HEK293 (cell line): ENCODE results near the gene CXorf38.

Experiments used
- CTCF ChIA-PET: fragments of 350-600 bp; formaldehyde crosslinking; extraction: SDS; loops from one replicate; lab custom pipeline; 2021; ENCODE audit warnings: antibody characterized with exemption; lab: Yijun Ruan, JAX
- POLR2A ChIA-PET: fragments of 300-600 bp; formaldehyde crosslinking; extraction: SDS; loops from one replicate; lab custom pipeline; 2020; ENCODE audit warnings: antibody characterized with exemption, inconsistent platforms; lab: Yijun Ruan, JAX
- H3K27ac ChIP-seq: fragments of 200-500 bp; sonication (Bioruptor generic); 2 replicates; pipeline ENCODE4 v1.5.1; 2014; ENCODE audit warnings: low read depth, low read length, control low read depth, inconsistent platforms; ENCODE audit errors: extremely low read depth
- H3K36me3 ChIP-seq, 2 experiments: fragments of 200-500 bp in 1 of 2; sonication (Bioruptor generic) in 1 of 2; 1 replicate in 1 of 2; 2 replicates in 1 of 2; pipeline ENCODE4 v1.5.1; 2014 to 2017; ENCODE audit warnings: inconsistent platforms in 2 of 2, low read length in 2 of 2; ENCODE audit not compliant: control insufficient read depth in 2 of 2, insufficient read depth in 1 of 2
- H3K4me1 ChIP-seq: fragments of 200-500 bp; sonication (Bioruptor generic); 2 replicates; pipeline ENCODE4 v1.5.1; 2014; ENCODE audit warnings: mild to moderate bottlenecking, low read length, inconsistent platforms; ENCODE audit not compliant: control insufficient read depth, insufficient read depth
- H3K4me3 ChIP-seq: 2 replicates; pipeline ENCODE4 v1.5.1; 2011; ENCODE audit warnings: low read depth, mild to moderate bottlenecking, control low read depth, low read length, moderate library complexity
- H3K9me3 ChIP-seq: fragments of 200-500 bp; sonication (Bioruptor generic); 2 replicates; pipeline ENCODE4 v1.5.1; 2014; ENCODE audit warnings: low read depth, low read length, inconsistent platforms; ENCODE audit not compliant: control insufficient read depth, insufficient read depth
- BCL11A ChIP-seq: fragments of 450-650 bp; formaldehyde crosslinking; IDR thresholded peaks from 2 replicates; pipeline ENCODE4 v1.5.1; 2016; ENCODE audit warnings: low read depth, missing biosample characterization, missing genetic modification characterization
- EGR2 ChIP-seq: fragments of 450-650 bp; formaldehyde crosslinking; IDR thresholded peaks from 2 replicates; pipeline ENCODE4 v1.5.1; 2016; ENCODE audit warnings: low read depth, missing biosample characterization, missing genetic modification characterization
- GLI2 ChIP-seq: fragments of 450-650 bp; formaldehyde crosslinking; IDR thresholded peaks from 2 replicates; pipeline ENCODE4; 2017; ENCODE audit warnings: missing biosample characterization, missing genetic modification characterization, low read depth, borderline replicate concordance
- GLIS1 ChIP-seq: fragments of 450-650 bp; formaldehyde crosslinking; IDR thresholded peaks from 2 replicates; pipeline ENCODE4 v1.5.1; 2016; ENCODE audit warnings: missing biosample characterization, missing genetic modification characterization
- KLF9 ChIP-seq: fragments of 450-650 bp; formaldehyde crosslinking; IDR thresholded peaks from 2 replicates; pipeline ENCODE4 v1.5.1; 2016; ENCODE audit warnings: missing biosample characterization, missing genetic modification characterization, low read depth
- SP7 ChIP-seq: fragments of 450-650 bp; formaldehyde crosslinking; IDR thresholded peaks from 2 replicates; pipeline ENCODE4 v1.5.1; 2016; ENCODE audit warnings: missing biosample characterization, missing genetic modification characterization
- TRIM28 ChIP-seq: IDR thresholded peaks from 2 replicates; pipeline ENCODE4 v1.6.1; 2011; ENCODE audit warnings: low read length, control low read depth, borderline replicate concordance
- ZBTB8A ChIP-seq: fragments of 450-650 bp; formaldehyde crosslinking; IDR thresholded peaks from 2 replicates; pipeline ENCODE4 v1.5.1; 2016; ENCODE audit warnings: missing biosample characterization, missing genetic modification characterization
- ZNF223 ChIP-seq: fragments of 450-650 bp; formaldehyde crosslinking; IDR thresholded peaks from 2 replicates; pipeline ENCODE4 v1.5.1; 2016; ENCODE audit warnings: missing biosample characterization, missing genetic modification characterization
- ZNF274 ChIP-seq, 2 experiments: fragments of 200-500 bp in 1 of 2; fragments of 450-650 bp in 1 of 2; sonication (Bioruptor generic) in 1 of 2; formaldehyde crosslinking in 1 of 2; IDR thresholded peaks; 2 replicates each; pipeline versions ENCODE4 v1.5.1 to v1.6.1; 2014 to 2016; ENCODE audit warnings: borderline replicate concordance in 1 of 2, inconsistent platforms in 1 of 2, low read length in 1 of 2, missing biosample characterization in 1 of 2, missing genetic modification characterization in 1 of 2
- ZNF350 ChIP-seq: fragments of 450-650 bp; formaldehyde crosslinking; IDR thresholded peaks from 2 replicates; pipeline ENCODE4 v1.5.0; 2017; ENCODE audit warnings: missing biosample characterization, mild to moderate bottlenecking, missing genetic modification characterization
- ZNF37A ChIP-seq: fragments of 450-650 bp; IDR thresholded peaks from 2 replicates; pipeline ENCODE4 v1.5.1; 2018; ENCODE audit warnings: missing biosample characterization, missing genetic modification characterization
- ZNF391 ChIP-seq: fragments of 450-650 bp; formaldehyde crosslinking; IDR thresholded peaks from 2 replicates; pipeline ENCODE4 v1.5.1; 2016; ENCODE audit warnings: low read depth, missing biosample characterization, missing genetic modification characterization, borderline replicate concordance
- ZNF404 ChIP-seq: fragments of 450-650 bp; formaldehyde crosslinking; IDR thresholded peaks from 2 replicates; pipeline ENCODE4 v1.5.1; 2017; ENCODE audit warnings: missing biosample characterization, missing genetic modification characterization
- ZNF416 ChIP-seq: fragments of 450-650 bp; formaldehyde crosslinking; IDR thresholded peaks from 2 replicates; pipeline ENCODE4 v1.5.1; 2016; ENCODE audit warnings: missing biosample characterization, missing genetic modification characterization
- ZNF530 ChIP-seq: fragments of 450-650 bp; formaldehyde crosslinking; IDR thresholded peaks from 2 replicates; pipeline ENCODE4 v1.5.1; 2016; ENCODE audit warnings: low read depth, missing biosample characterization, missing genetic modification characterization
- ZNF585B ChIP-seq: fragments of 450-650 bp; formaldehyde crosslinking; IDR thresholded peaks from 2 replicates; pipeline ENCODE4 v1.5.1; 2016; ENCODE audit warnings: missing biosample characterization, missing genetic modification characterization
- ZNF76 ChIP-seq: fragments of 450-650 bp; formaldehyde crosslinking; IDR thresholded peaks from 2 replicates; pipeline ENCODE4; 2016; ENCODE audit warnings: low read depth, missing biosample characterization, missing genetic modification characterization, borderline replicate concordance
- ZNF837 ChIP-seq: fragments of 450-650 bp; formaldehyde crosslinking; IDR thresholded peaks from 2 replicates; pipeline ENCODE4 v1.5.1; 2016; ENCODE audit warnings: missing biosample characterization, missing genetic modification characterization
- TF ChIP-seq, protein P1 (sequence below): fragments of 450-650 bp; formaldehyde crosslinking; conservative IDR thresholded peaks from 2 replicates; pipeline ENCODE4 v1.5.1; 2016; ENCODE audit warnings: low read depth, missing biosample characterization, missing genetic modification characterization
- TF ChIP-seq, protein P2 (sequence below): fragments of 450-650 bp; formaldehyde crosslinking; IDR thresholded peaks from 2 replicates; pipeline ENCODE4 v1.5.1; 2017; ENCODE audit warnings: missing biosample characterization, missing genetic modification characterization
- TF ChIP-seq, protein P3 (sequence below): fragments of 450-650 bp; formaldehyde crosslinking; IDR thresholded peaks from 2 replicates; pipeline ENCODE4 v1.5.1; 2017; ENCODE audit warnings: missing biosample characterization, missing genetic modification characterization
- TF ChIP-seq, protein P4 (sequence below): fragments of 450-650 bp; formaldehyde crosslinking; IDR thresholded peaks from 2 replicates; pipeline ENCODE4 v1.5.1; 2016; ENCODE audit warnings: missing biosample characterization, missing genetic modification characterization

CXorf38 gene

DNA sequence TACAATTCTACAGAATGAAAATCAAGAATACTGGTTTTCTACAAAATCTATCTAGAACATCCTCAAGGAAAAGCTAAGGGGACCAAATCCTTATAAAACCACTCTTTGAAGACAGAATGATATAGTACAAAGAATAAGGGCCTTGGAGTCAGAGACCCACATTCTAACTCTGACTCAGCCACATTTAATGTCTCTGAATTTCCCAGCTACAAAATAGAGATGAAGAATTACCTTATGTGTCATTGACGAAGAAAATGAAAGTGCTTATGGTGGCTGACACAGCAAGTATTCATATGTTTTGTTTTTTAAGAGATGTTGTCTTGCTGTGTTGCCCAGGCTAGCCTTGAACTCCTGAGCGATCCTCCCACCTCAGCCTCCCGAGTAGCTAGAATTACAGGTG, 35.9 kb upstream of the CXorf38 start (continued):
- TF ChIP-seq, protein P1, sequence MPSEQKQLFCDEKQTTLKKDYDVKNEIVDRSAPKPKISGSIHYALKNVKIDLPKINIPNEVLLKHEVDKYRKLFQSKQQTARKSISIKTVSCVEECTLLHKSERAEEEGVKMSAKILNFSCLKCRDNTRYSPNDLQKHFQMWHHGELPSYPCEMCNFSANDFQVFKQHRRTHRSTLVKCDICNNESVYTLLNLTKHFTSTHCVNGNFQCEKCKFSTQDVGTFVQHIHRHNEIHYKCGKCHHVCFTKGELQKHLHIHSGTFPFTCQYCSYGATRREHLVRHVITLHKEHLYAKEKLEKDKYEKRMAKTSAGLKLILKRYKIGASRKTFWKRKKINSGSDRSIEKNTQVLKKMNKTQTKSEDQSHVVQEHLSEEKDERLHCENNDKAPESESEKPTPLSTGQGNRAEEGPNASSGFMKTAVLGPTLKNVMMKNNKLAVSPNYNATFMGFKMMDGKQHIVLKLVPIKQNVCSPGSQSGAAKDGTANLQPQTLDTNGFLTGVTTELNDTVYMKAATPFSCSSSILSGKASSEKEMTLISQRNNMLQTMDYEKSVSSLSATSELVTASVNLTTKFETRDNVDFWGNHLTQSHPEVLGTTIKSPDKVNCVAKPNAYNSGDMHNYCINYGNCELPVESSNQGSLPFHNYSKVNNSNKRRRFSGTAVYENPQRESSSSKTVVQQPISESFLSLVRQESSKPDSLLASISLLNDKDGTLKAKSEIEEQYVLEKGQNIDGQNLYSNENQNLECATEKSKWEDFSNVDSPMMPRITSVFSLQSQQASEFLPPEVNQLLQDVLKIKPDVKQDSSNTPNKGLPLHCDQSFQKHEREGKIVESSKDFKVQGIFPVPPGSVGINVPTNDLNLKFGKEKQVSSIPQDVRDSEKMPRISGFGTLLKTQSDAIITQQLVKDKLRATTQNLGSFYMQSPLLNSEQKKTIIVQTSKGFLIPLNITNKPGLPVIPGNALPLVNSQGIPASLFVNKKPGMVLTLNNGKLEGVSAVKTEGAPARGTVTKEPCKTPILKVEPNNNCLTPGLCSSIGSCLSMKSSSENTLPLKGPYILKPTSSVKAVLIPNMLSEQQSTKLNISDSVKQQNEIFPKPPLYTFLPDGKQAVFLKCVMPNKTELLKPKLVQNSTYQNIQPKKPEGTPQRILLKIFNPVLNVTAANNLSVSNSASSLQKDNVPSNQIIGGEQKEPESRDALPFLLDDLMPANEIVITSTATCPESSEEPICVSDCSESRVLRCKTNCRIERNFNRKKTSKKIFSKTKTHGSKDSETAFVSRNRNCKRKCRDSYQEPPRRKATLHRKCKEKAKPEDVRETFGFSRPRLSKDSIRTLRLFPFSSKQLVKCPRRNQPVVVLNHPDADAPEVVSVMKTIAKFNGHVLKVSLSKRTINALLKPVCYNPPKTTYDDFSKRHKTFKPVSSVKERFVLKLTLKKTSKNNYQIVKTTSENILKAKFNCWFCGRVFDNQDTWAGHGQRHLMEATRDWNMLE (tag by site-specific recombination) = no peak
- TF ChIP-seq ZNF37A (tag by site-specific recombination) (no peak), ZNF350 (tag by site-specific recombination) (no peak), ZNF530 (no peak)
- TF ChIP-seq, protein P2, sequence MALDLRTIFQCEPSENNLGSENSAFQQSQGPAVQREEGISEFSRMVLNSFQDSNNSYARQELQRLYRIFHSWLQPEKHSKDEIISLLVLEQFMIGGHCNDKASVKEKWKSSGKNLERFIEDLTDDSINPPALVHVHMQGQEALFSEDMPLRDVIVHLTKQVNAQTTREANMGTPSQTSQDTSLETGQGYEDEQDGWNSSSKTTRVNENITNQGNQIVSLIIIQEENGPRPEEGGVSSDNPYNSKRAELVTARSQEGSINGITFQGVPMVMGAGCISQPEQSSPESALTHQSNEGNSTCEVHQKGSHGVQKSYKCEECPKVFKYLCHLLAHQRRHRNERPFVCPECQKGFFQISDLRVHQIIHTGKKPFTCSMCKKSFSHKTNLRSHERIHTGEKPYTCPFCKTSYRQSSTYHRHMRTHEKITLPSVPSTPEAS (tag by site-specific recombination) = no peak

DNA sequence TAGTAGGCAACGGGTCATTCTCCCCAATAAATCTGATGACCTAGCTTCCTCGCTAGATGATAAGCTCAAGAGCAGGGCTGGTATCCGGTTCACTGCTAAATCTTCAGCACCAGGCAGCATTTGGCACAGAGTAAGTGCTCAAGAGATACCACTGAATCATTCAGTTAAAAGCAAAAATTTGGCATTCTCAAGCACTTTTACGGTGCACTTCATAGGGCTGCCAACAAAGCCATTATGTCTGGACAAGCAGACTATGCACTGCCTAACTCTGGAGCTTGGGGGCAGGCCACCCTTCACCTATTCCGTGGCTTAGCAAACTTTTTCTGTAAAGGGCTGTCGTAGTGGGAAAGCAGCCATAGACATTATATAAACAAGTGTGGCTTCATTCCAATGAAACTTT, 23.8 kb upstream of the CXorf38 start:
- CTCF ChIA-PET = no interaction called here
- H3K27ac ChIP-seq = no peak overlapping the region
- peaks cover 90% of the 10 kb centered on the region in 2 experiments for H3K36me3 ChIP-seq
- no peak for TF ChIP-seq TRIM28
- TF ChIP-seq ZNF837 (tag by site-specific recombination) = no peak
- no peak for TF ChIP-seq KLF9 (tag by site-specific recombination)
- no peak for TF ChIP-seq GLI2
- no peak for TF ChIP-seq ZNF585B (tag by site-specific recombination)
- TF ChIP-seq GLIS1 = no peak
- TF ChIP-seq, protein P3, sequence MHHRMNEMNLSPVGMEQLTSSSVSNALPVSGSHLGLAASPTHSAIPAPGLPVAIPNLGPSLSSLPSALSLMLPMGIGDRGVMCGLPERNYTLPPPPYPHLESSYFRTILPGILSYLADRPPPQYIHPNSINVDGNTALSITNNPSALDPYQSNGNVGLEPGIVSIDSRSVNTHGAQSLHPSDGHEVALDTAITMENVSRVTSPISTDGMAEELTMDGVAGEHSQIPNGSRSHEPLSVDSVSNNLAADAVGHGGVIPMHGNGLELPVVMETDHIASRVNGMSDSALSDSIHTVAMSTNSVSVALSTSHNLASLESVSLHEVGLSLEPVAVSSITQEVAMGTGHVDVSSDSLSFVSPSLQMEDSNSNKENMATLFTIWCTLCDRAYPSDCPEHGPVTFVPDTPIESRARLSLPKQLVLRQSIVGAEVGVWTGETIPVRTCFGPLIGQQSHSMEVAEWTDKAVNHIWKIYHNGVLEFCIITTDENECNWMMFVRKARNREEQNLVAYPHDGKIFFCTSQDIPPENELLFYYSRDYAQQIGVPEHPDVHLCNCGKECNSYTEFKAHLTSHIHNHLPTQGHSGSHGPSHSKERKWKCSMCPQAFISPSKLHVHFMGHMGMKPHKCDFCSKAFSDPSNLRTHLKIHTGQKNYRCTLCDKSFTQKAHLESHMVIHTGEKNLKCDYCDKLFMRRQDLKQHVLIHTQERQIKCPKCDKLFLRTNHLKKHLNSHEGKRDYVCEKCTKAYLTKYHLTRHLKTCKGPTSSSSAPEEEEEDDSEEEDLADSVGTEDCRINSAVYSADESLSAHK (tag by site-specific recombination) = no peak
- no peak for TF ChIP-seq ZNF391 (tag by site-specific recombination)
- TF ChIP-seq SP7 (tag by site-specific recombination) = no peak
- no peak for TF ChIP-seq ZNF274 (IDR thresholded peaks at IDR 0.05; ENCODE audit: low read length)
- no peak for TF ChIP-seq ZNF274 (tag by site-specific recombination; IDR thresholded peaks at IDR 0.05; ENCODE audit: borderline replicate concordance)
- no peak for TF ChIP-seq ZNF76 (tag by site-specific recombination)
- TF ChIP-seq ZBTB8A = no peak
- no peak for TF ChIP-seq BCL11A (tag by site-specific recombination)
- no peak for TF ChIP-seq ZNF404 (tag by site-specific recombination)
- TF ChIP-seq, protein P4, sequence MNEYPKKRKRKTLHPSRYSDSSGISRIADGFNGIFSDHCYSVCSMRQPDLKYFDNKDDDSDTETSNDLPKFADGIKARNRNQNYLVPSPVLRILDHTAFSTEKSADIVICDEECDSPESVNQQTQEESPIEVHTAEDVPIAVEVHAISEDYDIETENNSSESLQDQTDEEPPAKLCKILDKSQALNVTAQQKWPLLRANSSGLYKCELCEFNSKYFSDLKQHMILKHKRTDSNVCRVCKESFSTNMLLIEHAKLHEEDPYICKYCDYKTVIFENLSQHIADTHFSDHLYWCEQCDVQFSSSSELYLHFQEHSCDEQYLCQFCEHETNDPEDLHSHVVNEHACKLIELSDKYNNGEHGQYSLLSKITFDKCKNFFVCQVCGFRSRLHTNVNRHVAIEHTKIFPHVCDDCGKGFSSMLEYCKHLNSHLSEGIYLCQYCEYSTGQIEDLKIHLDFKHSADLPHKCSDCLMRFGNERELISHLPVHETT = no peak
- TF ChIP-seq ZNF416 = no peak
- TF ChIP-seq ZNF223 = no peak
- TF ChIP-seq, protein P2 (tag by site-specific recombination) = no peak
- TF ChIP-seq EGR2 (tag by site-specific recombination) = no peak

More for the DNA sequence above, 23.8 kb upstream of the CXorf38 start:
- no peaks in the 10 kb centered on the region for H3K4me1 ChIP-seq
- no peaks in the 10 kb centered on the region for H3K9me3 ChIP-seq
- POLR2A ChIA-PET = no interaction called here
- H3K4me3 ChIP-seq = no peak overlapping the region
